HCT116 (cell line): ENCODE data around the gene ARRDC5.

Experiments used
- CTCF ChIP-seq, 3 experiments: fragments of 200-600 bp in 1 of 3; sonication (generic) in 1 of 3; IDR thresholded peaks in 2 of 3; conservative IDR thresholded peaks in 1 of 3; 2 replicates each; pipeline ENCODE4 v1.5.1; 2012 to 2017; ENCODE audit warnings: low read depth in 2 of 3, low read length in 2 of 3, antibody characterized with exemption in 1 of 3, borderline replicate concordance in 1 of 3, control low read depth in 1 of 3, mild to moderate bottlenecking in 1 of 3, mixed read lengths in 1 of 3, mixed run types in 1 of 3, moderate library complexity in 1 of 3; ENCODE audit not compliant: insufficient read depth in 1 of 3
- MAX ChIP-seq: IDR thresholded peaks from 2 replicates; pipeline ENCODE4 v1.6.1; 2012
- POLR2A ChIP-seq: IDR thresholded peaks from 2 replicates; pipeline ENCODE4 v1.7.0; 2011; ENCODE audit warnings: borderline replicate concordance; ENCODE audit not compliant: insufficient read depth, insufficient read length; ENCODE audit errors: extremely low read depth

DNA sequence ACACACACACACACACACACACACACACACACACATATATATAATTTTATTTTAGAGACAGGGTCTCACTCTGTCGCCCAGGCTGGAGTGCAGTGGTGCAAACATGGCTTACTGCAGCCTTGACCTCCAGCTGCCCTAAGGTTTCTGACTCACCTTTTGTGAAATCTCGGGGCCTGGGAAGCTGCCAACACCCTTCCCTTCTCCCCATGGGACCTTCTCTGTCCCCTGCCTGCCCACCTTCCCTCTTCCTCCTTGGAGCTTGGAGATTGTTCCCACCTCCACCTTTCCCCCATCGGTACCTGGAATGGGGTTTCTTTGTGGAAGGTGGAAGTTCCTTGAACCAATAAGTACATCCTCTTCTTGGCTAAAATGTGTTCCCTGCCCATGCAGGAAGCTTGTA is 6.3 kb downstream of the ARRDC5 start:
- TF ChIP-seq POLR2A (no peak), CTCF (IDR thresholded peaks at IDR 0.05 in 2 of 3, conservative IDR thresholded peaks at IDR 0.05 in 1 of 3; ENCODE audit: borderline replicate concordance in 1 of 3, insufficient read depth in 1 of 3, low read depth in 2 of 3, low read length in 2 of 3) (no peak), MAX (no peak)
